ENCODE results near the gene BNC2.
A peak's percentile ranks its signal among the peaks of the same experiment; 100 is the strongest.
"Not testable (repeated sequence)": the region's sequence is repeated elsewhere in the genome, so short reads cannot be mapped to it uniquely, and the experiment has no call there.

BNC2 gene

DNA sequence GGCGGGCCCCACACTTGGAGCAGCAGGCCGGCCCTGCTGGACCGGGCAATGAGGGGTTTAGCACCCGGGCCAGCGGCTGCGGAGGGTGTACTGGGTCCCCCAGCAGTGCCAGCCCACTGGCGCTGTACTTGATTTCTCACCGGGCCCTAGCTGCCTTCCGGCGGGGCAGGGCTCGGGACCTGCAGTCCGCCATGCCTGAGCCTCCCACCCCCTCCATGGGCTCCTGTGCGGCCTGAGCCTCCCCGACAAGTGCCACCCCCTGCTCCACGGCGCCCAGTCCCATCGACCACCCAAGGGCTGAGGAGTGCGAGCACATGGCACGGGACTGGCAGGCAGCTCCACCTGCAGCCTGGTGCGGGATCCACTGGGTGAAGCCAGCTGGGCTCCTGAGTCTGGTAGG is 389.9 kb downstream of the BNC2 start:
- not testable (repeated sequence) for FAIRE-seq; DNase-seq (ENCODE audit: insufficient read length, low spot score)

DNA sequence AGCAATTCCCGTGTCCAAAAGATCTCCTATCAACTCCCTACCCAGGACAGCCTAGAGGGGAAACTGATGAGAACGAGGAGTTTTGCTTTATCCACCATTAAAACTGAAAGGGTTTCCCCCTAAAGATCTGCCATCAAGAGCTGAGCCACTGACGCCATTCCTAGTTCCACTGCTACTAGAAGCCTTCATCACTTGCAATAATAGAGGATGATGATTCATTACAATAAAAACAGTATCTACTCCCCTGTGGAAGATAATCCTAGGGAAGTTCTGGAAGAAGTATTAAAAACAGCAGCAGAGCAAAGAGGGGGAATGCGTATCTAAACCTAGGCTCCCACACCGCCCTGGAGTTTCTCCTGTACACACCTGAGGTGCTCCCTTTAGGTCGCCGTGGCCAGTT is 394.5 kb downstream of the BNC2 start:
- DNase-seq (ENCODE audit: insufficient read length, low spot score) (no peak), FAIRE-seq (no peak)

DNA sequence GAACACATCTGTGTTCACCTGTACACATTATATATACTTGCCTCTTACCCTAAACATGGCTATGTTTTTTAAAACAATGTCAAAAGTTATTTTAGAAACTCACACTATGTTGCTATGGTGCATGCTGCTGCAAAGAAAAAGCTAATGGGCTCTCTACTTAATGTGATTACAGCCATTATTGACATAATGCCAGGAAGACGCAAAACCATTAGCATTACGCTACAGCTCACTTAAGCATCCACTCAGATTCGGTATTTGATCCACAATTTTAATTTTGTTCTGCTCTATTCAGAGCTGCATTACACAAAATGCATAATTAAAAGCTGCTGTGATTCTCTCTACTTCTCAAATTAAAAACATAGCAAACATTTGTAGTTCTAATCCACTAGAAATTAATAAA is 395.2 kb downstream of the BNC2 start:
- no peak for FAIRE-seq
- DNase-seq (ENCODE audit: insufficient read length, low spot score), result no peak

DNA sequence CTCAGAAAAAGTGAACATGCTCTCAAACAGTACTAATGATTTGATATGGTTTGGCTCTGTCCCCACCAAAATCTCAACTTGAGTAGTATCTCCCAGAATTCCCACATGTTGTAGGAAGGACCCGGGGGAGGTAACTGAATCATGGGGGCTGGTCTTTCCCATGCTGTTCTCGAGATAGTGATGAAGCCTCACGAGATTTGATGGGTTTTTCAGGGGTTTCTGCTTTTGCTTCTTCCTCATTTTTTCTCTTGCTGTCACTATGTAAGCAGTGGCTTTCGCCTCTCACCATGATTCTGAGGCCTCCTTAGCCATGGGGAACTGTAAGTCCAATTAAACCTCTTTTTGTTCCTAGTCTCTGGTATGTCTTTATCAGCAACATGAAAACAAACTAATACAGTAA is 401.3 kb downstream of the BNC2 start:
- FAIRE-seq (no peak), DNase-seq (ENCODE audit: insufficient read length, low spot score) (no peak)

DNA sequence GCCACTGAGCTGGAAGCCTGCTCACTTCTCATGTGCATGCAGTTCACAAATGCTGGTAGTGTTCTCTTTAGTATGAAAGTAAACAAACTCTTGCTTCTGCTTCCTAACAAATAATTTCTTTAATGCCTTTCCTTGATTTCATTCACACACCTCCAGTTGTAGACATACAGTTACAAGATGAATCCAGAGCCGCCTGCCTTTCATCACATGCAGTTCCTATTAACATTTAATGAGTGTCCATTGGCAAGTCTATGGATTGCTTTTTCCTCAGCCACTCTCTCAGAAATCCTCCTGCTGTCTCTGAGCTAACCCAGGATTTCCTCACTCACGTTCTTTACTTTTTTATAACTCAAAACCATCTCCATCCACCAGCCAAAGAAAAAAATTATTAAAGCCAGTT is 408.6 kb downstream of the BNC2 start:
- FAIRE-seq (no peak), DNase-seq (ENCODE audit: insufficient read length, low spot score) (no peak)

DNA sequence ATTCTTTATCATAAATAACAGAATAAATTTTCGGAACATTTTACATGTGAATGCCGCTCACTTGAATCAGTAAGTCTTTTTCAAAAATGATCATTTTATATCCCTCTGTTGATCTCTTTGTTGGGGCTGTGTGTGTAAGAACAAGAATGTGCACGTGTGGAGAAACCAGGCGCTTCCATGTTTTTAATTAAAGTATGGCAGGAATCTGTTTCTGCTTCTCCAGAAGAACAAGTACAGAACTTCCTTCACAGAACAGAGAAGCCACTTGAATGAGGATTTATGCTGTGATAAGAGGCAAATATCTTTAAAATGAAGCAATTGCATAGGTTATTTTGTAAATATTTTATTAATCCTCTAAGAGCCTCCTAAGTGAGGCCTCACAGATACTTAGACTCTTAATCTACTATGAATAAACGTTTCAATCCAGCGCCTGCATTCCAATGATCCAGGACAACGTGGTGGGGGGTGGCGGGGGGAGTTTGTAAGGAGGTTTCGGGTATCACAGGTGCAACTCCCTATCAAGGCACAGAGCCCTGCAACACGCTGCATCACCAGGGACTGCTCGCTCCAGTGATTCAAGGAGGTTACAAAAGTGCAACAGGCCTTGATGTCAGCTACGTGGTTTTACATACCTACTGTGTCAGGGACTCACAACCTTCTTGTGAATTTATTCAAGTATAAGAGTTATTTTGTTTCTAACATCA is 409.2 kb downstream of the BNC2 start:
- DNase-seq (ENCODE audit: insufficient read length, low spot score), result no peak
- no peak for FAIRE-seq

DNA sequence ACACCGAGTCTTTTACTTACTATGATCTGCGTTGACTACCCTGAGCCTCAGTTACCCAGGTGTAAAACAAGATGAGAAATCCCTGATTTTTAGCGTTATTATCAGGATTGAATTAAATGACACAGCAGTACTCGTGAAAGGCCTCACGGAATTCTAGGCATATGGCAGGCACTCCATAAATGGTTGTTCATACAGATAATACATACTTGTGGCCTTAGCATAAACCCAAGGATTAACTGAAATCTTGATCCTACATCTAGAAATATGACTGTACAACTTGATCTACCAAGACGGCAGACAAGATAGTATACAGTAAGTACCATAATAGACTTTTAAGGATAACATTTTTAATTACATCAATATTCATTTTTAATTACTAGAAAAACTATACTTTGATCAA is 409.8 kb downstream of the BNC2 start:
- FAIRE-seq (no peak), DNase-seq (ENCODE audit: insufficient read length, low spot score) (no peak)

- DNase-seq (ENCODE audit: insufficient read length, low spot score), result no peak
- FAIRE-seq, result no peak
These were observed 410.9 kb downstream of the BNC2 start for GRCh38 chr9:16459421-16460148.

GRCh38 chr9:16458696-16459420 is 411.6 kb downstream of the BNC2 start:
- FAIRE-seq (no peak), DNase-seq (ENCODE audit: insufficient read length, low spot score) (no peak)

DNA sequence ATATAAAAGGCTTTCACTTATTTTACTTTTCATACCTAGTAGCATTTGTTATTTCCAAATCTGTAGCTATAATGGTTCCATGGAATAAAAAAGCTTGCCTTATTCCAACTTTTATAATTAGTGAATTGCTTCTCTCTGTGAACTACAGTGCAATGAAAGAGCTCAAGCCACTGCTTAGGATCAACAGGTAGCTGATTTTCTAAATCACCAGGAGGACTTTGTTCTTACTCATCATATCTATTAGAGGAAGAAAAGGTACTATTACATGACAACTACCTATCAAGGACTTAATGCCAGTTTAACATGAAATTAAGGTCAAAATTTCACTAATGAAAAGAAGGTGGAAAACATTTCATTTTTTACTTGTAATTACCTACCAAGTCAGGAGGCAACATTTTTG is 414.6 kb downstream of the BNC2 start:
- DNase-seq (ENCODE audit: insufficient read length, low spot score), result no peak
- no peak for FAIRE-seq

DNA sequence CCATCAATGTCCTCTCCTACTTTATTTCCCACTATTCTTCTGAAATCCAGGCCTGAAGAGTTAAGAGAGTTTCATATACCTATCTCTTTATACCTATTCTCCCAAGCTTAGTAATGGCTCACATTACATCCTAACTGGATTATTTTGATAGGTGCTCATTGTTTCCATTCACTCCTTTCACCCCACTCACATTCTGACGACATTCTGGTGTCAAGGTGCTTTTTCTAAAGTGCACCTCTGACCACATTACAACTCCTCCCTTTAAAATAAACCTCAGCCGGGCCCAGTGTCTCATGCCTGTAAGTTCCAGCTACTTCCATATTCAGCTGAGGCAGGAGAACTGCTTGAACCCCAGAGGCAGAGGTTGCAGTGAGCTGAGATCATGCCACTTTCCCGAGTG is 417.1 kb downstream of the BNC2 start:
- DNase-seq (ENCODE audit: insufficient read length, low spot score), result no peak

DNA sequence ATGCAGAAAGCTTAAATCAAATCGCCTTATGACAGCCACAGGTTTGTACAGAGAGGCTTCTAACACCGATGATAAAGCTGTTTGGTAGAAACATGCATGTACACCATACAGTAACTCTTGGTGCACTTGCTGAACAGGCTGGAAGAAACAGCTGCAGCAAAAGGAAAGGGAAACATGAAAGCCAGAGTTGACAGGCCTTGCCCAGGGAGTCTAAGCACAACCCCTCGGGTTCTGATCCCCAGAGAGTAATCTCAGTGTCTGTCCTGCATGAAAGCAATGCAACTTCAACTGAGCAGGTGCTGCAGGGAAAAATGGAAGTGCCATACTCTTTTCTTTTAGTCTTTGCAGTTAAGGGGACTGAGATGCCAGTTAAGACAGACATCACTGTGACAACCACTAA is 419.9 kb downstream of the BNC2 start:
- FAIRE-seq, result no peak

More for the DNA sequence above, 417.1 kb downstream of the BNC2 start:
- no peak for FAIRE-seq

GRCh38 chr9:16450043-16450442 is 420.4 kb downstream of the BNC2 start:
- DNase-seq (ENCODE audit: insufficient read length, low spot score), result no peak
- no peak for FAIRE-seq

More for the DNA sequence above, 419.9 kb downstream of the BNC2 start:
- DNase-seq (ENCODE audit: insufficient read length, low spot score), result no peak

DNA sequence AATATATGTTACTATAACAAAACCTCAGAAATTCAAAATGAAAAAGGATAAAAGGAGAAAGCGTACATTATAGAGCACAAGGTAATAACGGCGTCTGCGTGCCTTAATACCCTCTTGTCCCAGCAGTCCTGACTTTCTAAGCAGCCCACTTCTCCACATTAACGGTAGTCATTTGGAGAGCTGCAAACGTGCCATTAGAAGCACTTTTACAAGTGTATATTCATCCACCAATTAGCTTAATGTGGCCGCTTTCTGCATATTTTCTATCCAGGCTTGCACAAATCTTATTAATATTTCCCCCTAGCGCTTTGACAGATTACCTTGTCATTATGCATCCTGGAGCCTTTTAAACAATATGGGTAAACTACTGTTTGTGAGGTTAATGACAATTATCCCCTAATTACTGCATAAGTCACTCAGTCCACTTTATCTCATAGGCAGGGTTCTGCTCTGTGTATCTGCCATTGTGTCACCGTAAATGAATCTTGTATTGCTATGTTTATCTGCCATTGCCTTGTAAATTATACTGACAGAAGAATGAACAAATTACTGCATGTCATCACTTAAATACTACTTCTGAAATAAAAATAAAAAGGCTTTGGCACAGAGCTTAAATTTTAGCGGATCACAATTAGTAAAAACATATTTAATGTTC is 421.3 kb downstream of the BNC2 start:
- no peak for FAIRE-seq
- DNase-seq (ENCODE audit: insufficient read length, low spot score), result no peak

- DNase-seq (ENCODE audit: insufficient read length, low spot score) (no peak), FAIRE-seq (no peak)
These were observed 422.5 kb downstream of the BNC2 start for GRCh38 chr9:16447946-16448345.

DNA sequence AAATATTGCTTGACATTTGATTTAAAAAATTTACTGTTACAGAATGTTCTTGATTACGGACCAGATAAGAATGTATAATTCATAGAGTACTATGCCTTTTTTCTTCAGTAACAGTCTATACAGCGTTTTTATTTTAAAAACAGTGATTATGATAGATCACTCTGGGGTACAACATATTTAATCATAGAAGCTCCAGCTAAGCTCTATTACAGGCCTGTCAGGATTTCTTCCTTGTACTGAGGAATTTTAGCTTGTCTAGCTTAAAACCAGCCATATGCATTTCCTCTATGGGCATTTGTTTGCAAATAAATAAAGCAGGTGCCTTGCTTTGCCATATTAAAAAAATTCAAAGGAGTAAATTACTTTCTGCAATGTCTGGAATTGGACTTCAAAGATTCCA is 423.8 kb downstream of the BNC2 start:
- no peak for FAIRE-seq

DNA sequence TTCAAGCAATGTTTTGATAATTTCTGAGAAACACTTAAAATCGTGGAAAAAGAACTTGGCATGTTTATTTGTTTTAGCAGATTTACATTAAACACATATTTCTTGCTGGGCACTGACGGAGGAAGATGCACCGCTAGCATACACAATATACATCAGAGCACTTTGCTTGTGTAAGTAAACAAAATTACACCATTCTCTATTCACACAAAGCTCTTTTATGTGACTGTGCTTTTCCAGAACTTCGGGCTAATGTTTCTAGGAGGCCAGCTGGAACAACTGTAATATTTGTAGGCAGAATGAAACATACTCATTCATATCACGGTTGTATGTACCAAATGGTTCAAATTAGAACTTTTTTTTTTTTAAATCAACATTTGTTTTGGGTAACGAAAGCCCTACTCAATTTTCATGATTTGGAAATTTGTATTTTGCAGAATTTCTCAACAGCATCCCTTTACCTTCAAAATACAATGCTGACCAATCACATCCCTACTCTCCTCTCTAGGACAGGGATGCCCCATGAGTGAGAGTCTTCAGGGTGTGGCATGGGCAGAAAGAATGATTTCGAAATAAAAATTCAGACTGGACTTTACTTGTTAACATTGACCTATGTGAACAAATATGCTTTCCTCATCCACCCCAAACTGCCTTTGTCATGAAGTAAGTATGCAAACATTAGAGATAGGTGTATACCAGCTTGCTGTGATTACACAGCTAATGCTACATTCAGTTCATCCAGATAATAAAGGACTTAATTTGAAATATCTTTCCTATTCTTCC is 425.1 kb downstream of the BNC2 start:
- FAIRE-seq, result no peak
- no peak for DNase-seq (ENCODE audit: insufficient read length, low spot score)

More for the DNA sequence above, 423.8 kb downstream of the BNC2 start:
- DNase-seq (ENCODE audit: insufficient read length, low spot score), result no peak

- FAIRE-seq (peak; percentile 40), DNase-seq (ENCODE audit: insufficient read length, low spot score) (peak; percentile 6)
These were observed 427.8 kb downstream of the BNC2 start for GRCh38 chr9:16442622-16443021.

GRCh38 chr9:16441791-16442190 is 428.7 kb downstream of the BNC2 start:
- FAIRE-seq (no peak), DNase-seq (ENCODE audit: insufficient read length, low spot score) (no peak)

- DNase-seq (ENCODE audit: insufficient read length, low spot score); FAIRE-seq: not testable (repeated sequence)
These were observed 431.6 kb downstream of the BNC2 start for GRCh38 chr9:16438831-16439230.

All from HTR-8/SVneo (cell line).